GM18909 (cell line): ENCODE results near the gene E2F4.

Experiments
- ATAC-seq: cut with Tn5 transposase; IDR thresholded peaks from one replicate; pipeline ENCODE4 v1.9.1; 2021; ENCODE audit warnings: mild to moderate bottlenecking; ENCODE audit not compliant: unreplicated experiment, poor library complexity

E2F4 gene

GRCh38 chr16:67173323-67173722 is 18.6 kb upstream of the E2F4 start:
- ATAC-seq, result no peak

- peak; percentile 48 for ATAC-seq
These were observed 17.9 kb upstream of the E2F4 start for GRCh38 chr16:67173808-67174705.

- ATAC-seq, result no peak
These were observed 17.2 kb upstream of the E2F4 start for GRCh38 chr16:67174706-67175231.

- ATAC-seq, result no peak
These were observed 15.3 kb upstream of the E2F4 start for GRCh38 chr16:67176662-67177061.

GRCh38 chr16:67177743-67178699 is 13.9 kb upstream of the E2F4 start:
- no peak for ATAC-seq

GRCh38 chr16:67179421-67180080 is 12.4 kb upstream of the E2F4 start:
- no peak for ATAC-seq

GRCh38 chr16:67180166-67180565 is 11.8 kb upstream of the E2F4 start:
- ATAC-seq, result no peak

- ATAC-seq, result no peak
These were observed 10.6 kb upstream of the E2F4 start for GRCh38 chr16:67181346-67181745.

- ATAC-seq, result no peak
These were observed 9.7 kb upstream of the E2F4 start for GRCh38 chr16:67182288-67182687.

- no peak for ATAC-seq
These were observed 8.7 kb upstream of the E2F4 start for GRCh38 chr16:67183284-67183626.

GRCh38 chr16:67183627-67184452 is 8.1 kb upstream of the E2F4 start, which contains the start of gene MATCAP1:
Gene MATCAP1, minus strand, starts transcription at chr16:67183963. Its CDS starts 3,353 bp downstream, at chr16:67180610.
- peak; percentile 94 for ATAC-seq

GRCh38 chr16:67184453-67184994 is 7.4 kb upstream of the E2F4 start:
- no peak for ATAC-seq

- no peak for ATAC-seq
These were observed 6.8 kb upstream of the E2F4 start for GRCh38 chr16:67184995-67185650.

- ATAC-seq, result no peak
These were observed 6.3 kb upstream of the E2F4 start for GRCh38 chr16:67185651-67186134.

- ATAC-seq, result no peak
These were observed 5.4 kb upstream of the E2F4 start for GRCh38 chr16:67186550-67186950.

GRCh38 chr16:67187175-67187890 is 4.6 kb upstream of the E2F4 start:
- no peak for ATAC-seq

GRCh38 chr16:67188323-67188722 is 3.6 kb upstream of the E2F4 start:
- ATAC-seq, result no peak

GRCh38 chr16:67188798-67189197 is 3.2 kb upstream of the E2F4 start:
- no peak for ATAC-seq
